Measurements from ENCODE around the gene XRCC2. TPM values are rescaled to one million over a fixed set of nuclear protein-coding genes. Genes with fewer than 3 reads are reported as not detected.

The XRCC2 gene
- total and polyA plus RNA-seq, 2 of the 8 experiments (the other 6 are each of a cell fraction or from before 2014, with no cell fraction given): 14.6 to 34.0 TPM

GRCh38 chr7:152663148-152663740, 12.7 kb downstream of the XRCC2 start (continued):
- no peak for TF ChIP-seq RAD21 (IDR thresholded peaks at IDR 0.05 in 1 of 2, conservative IDR thresholded peaks at IDR 0.05 in 1 of 2; ENCODE audit: low read depth in 2 of 2, low read length in 2 of 2)
- TF ChIP-seq SUZ12 (IDR thresholded peaks at IDR 0.05; ENCODE audit: low read length): no peak

All from H1 (cell line).